Measurements from ENCODE around the gene SLC7A4.
A peak's percentile ranks its signal among the peaks of the same experiment; 100 is the strongest.
"Not testable (repeated sequence)": the region's sequence is repeated elsewhere in the genome, so short reads cannot be mapped to it uniquely, and the experiment has no call there.

SLC7A4 gene

DNA sequence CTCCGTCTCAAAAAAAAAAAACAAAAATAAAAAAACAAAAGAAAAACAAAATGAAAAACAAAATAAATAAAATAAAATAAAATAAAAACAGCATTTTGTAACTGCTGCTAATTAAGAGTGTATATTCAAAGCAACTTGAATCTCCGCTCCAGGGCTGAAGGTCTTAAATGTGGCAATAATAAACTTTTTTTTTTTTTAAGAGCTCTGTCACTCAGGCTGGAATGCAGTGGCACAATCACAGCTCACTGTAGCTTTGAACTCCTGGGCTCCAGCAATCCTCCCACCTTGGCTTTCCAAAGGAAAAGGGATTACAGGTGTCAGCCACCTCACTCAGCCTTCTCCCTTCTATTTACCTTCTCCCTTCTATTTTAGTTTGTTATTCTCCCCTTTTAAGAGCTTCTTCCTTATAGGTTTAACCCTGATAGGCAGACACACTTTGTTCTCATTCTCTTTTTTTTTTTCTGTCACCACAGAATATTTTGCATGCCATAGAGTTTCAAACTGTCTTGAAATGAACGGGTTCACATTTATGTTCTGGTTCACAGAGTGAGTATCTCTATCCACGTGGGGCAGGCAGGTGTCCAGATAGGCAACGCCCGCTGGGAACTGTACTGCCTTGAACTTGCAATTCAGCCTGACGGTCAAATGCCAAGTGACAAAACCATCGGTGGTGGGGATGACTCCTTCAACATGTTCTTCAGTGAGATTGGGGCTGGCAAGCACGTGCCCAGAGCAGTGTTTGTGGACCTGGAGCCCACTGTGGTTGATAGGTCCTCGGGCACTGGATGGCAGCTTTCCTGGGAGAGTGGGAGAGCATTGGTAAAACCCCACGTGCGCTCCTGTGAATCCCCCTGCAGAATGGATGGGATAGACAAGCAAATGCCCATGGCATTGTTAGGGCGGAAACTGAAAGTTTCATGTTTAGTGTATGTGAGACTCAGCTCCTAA lies 32.8 kb upstream of the SLC7A4 start:
- DNase-seq = no peak

DNA sequence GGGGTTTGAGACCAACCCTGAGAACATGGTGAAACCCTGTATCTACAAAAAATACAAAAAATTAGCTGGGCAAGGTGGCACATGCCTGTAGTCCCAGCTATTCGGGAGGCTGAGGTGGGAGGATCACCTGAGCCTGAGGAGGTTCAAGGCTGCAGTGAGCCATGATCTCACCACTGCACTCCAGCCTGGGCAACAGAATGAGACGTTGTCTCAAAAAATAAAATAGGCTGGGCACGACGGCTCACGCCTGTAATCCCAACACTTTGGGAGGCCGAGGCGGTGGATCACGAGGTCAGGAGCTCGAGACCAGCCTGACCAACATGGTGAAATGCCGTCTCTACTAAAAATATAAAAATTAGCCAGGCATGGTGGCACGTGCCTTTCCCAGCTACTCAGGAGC lies 32.1 kb upstream of the SLC7A4 start:
- not testable (repeated sequence) for DNase-seq

DNA sequence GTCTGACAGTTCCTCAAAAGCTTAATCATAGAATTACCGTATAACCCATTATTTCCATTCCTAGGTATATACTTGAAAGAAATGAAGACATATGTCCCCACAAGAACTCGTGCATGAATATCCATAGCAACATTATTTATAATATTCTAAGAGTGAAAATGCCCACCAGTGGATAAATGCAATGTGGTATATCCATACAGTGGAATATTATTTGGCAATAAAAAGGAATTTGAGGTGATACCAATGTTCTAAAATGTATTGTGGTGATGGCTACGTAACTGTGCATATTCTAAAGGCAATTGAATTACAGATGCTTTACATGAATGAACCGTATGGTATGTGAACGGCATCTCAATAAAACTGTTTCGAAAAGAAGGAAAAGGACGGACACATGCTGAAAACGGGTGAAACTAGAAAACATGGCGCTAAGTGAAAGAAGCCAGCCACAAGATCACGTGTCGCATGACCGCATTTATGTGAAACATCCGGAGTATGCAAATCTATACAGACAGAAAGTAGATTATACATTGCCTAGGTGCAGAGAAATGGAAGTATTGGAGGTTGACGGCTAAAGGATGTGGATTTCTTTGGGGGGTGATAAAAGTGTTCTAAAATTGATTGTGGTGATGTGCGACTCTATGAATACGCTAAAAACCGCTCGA lies 29.4 kb upstream of the SLC7A4 start:
- not testable (repeated sequence) for DNase-seq

DNA sequence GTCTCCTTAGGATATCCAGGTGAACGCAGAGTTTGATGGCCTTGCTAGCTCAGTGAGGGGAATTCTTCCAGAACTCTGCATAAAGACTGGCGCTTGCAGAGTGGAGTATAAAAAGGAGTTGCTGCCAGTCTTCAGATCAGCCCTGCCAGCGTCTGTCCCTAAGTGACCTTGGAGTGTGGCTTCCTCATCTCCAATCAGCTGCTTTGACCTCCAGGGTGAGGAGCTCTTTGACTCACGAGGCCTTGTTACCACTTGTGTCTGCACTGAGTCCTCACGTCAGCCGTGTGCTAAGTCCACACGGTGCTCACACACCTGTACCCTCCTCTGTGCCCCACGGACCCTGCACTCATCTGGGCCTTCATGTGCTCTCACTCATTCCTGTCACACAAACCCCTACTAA lies 28.0 kb upstream of the SLC7A4 start:
- not testable (repeated sequence) for DNase-seq

DNA sequence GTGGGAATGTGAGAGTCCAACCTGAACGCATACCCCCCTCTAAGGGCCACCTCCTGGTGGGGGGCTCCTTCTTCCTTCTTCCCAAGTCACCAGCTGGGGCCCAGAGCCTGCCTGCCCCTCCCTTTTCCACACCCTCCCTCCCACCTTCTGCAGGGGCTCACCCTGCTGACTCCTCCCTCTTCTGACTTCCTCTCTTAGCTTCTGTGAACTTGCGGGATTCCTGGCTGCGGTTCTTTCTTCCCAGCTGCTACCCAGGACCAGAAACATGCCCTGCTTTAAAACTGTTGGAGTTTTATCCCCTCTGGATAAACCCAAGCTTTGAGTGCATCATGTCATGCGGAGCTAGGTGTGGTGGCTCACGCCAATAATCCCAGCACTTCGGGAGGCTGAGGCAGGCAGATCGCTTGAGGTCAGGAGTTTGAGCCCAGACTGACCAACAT lies 23.5 kb upstream of the SLC7A4 start:
- DNase-seq = no peak

DNA sequence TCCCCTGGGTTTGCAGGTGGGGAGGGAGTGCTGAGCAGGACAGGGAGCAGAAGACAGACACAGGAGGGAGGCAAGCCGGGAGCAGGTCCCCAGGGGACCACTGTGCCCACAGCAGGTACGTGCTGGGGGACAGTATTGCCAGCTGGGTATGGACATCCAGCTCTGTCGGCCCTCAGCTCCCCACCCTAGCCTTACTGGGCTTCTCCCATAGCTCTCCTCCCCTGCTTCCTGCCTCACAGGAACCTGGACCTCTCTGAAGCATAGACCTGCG lies 23.1 kb upstream of the SLC7A4 start:
- DNase-seq = no peak

DNA sequence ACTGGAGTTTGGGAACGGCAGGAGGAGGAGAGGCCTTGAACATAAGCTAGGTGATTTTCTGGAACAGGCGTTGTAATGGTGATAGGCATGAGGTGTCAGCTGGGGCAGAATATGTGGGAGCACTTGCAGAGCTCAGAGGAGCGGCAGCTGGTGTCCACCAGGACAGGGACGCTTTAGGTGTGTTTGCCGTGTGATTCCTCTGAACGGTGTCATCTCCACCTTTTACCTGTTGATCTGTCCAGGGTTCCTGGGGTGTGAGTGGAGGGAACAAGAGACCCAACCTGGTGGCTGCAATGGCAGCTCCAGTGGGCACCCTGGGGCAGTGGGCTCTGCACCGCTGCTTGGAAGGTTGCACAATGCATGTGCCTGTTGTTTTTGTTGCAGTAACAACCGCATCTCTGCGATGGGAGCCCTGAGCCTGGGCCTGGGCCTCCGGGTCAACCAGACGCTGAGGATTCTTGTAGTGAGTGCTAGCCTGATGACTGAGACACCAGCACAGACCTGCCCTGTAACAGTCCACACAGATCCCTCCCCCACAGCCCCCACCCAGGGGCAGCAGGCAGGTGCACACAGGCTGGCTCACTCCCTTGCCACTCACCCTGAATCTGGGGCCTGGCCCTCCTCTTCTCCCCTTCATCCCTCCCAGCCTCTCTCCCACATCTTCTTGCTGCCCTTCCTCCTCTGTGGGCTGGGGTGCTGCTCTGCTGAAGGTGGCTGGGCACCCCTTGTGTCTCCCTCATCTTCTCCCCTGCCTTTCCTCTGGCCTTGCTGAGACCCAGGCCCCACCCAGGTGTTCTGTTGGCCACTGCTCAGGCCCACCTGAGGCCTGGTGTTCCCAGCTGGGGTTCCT lies 22.6 kb upstream of the SLC7A4 start:
- DNase-seq = no peak

DNA sequence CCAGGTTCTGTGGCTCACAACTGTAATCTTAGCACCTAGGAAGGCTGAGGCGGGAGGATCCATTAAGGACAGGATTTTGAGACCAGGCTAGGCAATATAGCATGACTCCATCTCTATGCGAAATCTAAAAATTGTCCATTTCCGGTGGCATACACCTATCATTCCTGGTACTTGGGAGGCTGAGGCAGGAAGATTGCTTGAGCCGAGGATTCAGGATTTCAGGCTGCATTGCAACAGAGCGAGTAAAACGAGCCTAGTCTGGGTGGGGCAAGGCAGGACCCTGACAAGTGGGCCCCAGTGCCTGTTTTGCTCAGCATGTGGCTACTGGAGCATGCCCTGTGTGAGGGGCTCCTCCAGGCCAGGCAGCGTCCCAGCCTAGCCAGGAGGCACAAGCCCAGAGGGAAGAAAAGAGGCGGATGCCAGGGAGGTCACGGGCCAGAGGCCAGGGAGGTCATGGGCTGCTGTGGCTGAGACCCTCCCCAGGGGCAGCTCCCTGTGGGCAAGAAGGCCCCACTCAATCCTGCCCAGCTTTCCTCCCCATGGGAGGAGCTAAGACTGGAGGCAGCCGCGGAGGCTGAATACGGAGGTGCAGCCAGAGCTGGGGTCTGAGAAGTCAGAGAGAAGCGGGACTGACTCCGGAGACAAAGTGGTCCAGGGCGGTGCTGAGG lies 21.8 kb upstream of the SLC7A4 start:
- DNase-seq = no peak

DNA sequence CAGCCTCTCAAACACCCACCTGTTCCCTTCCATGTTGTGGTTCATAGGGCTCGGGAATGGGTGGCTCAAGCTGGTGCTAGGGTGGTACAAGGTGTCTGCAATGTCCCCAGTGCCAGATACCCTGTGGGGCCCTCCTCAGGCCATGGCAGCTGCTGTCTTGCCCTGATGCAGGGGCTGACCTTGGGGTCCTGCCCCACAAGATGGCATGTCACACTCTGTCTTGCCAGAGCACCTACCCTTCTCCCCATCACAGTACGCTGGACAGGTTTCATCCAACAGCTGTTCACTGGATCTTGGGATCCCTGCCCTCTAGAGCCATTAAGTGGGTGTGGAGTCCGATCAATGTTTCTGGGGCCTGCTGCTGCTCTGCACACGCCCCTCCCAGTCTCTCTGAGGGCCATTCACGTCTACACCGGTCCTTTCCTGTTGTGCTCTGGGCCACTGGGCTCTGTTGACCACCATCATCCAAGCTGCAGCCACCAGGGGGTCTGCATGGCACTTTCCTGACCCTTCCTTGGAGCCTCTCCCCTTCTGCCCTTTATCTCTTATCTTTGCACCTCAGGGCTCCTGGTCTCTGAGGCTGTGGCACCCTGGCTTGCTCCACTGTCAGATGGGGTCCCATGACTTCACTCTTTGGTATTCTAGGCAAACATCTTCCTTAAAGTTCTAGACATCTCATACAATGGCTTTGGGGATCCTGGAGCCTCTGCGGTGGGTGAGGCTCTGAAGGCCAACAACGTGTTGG lies 20.5 kb upstream of the SLC7A4 start:
- no peak for DNase-seq

DNA sequence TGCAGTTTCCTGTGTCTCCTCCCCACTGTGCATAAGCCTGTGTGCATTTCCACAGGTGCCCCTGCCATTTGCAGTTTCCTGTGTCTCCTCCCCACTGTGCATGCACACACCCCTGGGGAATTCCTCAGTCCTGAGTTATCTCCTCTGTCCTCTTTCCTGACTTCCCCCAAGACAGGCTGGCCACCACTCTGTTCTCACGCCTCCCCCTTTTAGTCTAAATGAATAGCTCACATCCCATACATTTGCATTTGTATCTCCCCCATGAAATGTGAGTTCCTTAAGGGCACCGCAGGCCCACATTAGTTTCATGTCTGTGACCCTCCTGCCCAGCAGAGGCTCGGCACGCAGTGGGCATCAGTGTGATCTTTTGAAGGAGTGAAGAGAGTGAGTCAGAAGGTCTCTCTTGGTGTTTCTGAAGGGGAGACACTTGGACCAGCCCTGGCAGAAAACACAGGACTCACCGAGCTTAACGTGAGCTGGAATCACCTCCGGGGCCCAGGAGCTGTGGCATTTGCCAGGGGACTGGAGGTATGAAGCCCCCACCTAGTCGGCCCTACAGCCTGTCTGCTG lies 19.6 kb upstream of the SLC7A4 start:
- no peak for DNase-seq

DNA sequence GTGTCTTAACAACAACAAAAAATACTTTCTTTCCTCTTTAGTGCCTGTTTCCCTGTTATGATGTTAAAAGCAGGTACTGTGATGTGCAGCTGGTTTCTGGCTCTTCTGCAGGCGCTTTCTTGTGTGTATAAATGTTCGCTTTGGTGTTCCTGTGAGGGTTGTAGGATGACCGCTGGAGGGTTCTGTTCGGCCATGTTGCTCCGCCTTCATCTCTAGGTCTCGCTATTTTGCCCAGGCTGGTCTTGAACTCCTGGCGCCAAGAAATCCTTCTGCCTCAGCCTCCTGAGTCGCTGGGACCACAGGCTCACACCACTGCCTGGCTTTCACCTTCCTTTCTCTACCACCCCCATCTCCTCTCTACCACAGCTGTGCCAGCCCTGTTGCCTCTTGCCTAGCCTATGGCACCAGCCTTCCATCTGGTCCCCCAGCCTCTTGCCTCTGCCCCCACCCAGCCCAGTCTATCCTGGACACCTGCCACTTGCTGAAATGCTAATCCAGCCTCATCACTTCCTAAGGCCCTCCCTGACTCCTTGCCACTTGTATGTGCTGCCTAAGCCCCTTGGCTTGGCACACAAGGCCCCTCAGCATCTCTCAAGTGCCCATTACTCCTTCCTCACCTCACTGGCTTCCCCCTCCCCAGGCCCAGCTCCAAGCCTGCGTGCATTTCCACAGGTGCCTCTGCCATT lies 18.9 kb upstream of the SLC7A4 start:
- no peak for DNase-seq

DNA sequence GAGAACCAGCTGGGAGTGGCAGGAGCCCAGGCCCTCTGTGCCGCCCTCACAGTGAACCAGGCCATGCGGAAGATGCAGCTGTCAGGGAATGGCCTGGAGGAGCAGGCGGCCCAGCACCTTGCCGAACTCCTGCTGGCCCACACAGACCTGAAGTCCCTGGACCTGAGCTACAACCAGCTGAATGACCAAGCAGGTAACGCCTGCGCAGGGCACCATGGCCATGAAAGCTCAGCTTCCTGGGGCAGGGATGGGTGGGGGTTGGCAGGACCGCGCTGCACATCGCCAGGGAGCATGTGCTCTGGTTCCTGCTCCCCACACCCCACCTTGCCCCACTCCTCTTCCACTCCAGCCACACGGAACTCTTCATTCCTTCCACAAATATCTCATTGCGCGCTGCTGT lies 16.6 kb upstream of the SLC7A4 start:
- not testable (repeated sequence) for DNase-seq

DNA sequence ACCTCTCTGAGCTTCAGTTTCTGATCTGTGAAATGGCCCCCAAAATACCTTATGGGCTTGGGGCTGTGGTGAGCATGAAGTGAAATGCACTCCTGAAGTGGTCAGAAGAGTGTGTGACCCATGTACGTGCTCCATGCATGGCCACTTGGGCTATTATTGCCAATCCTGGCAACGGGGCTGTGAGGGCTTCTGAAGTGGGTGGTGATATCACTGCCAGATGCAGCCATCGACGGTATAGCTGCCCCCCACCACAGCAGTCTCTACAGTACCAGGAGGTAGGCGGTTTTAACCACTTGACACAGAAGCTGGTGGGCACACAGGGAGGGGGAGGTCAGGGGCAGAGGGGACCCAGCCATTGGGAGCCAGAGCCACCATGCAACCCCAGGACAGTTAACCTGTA lies 16.1 kb upstream of the SLC7A4 start:
- not testable (repeated sequence) for DNase-seq

DNA sequence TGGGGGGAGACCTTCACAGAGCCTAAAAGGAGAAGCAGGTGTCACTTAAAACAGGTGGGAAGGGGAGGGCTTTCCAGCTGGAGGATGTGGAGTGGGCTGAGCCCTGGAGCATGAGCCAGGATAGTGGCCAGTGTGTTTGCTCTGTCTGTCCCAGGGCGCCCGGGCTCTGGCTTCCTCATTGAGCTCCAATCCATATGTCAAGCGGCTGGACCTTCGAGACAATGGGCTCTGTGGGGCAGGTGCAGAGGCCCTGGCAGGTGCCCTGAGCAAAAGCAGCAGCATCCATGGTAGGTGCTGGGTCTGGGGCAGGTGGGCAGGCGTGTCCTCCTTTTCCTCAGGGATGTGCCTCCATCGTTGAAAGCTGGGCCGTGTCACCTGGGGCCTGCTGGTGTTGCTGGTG lies 15.4 kb upstream of the SLC7A4 start:
- DNase-seq = no peak

DNA sequence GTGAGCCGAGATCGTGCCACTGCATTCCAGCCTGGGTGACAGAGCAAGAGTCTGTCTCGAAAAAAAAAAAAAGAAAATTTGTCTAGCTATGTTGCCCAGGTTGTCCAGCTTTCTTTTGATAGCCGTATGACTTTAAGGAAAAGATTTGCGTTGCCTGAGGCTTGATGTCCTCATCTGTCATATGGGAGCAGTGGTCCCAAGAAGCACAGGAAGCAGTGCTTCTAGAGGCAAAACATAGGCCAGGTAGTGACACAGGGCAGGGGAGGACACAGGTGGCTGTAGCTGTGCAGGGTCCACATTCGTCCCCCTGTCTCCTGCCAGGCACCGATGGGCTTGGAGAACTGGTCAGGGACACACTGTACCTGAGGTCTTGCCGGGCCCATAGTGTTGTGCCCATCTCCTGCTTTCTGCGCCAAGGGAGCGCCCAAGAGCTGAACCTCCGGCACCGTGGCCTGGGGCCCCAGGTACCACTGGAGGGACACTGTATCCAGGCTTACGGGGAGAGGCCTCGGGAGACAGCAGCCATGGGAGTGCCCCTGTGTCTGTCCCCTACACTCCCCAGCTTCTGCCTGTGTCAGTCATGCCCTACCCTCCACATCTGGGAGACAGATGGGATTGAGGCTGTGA lies 14.8 kb upstream of the SLC7A4 start:
- DNase-seq = no peak

DNA sequence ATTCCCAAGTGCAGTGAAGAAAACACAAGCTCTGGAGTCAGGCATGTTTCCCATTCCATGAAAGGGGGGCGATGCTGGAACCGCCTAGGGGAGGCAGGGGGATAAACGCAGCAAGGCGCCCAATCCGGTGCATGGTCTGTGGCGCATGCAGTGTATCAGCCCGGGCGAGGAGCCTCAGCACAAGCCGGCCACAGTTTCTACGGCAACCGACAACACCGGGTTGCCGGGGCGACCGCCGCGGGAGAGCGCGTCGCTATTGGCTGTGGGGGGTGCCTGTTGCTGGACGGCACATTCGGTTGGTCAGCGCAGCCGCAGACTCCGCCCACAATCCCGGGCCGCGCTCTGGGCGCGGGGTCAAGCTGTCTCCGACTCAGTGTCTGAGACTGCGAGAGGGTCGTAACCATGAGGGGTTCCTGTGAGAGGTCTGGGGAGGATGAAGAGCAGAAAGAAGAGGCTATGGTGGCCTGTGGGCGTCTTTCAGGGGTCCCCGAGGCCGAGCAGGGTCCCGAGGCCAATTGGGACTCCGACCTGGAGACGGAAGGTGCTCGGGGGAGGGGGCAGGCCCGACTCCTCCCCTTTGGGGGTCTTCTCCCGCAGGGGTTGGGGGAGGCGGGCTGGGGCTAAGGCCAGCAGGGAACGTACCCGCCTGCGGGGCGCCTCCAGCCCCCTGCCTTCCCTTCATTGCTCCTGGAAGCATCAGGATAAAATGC lies 13.4 kb upstream of the SLC7A4 start, which contains the start of gene LRRC74B:
Gene LRRC74B, plus strand, starts transcription at position 362 of the 710 bp plus-strand sequence. Its CDS starts 41 bp downstream, at position 403.
- peak; percentile 87 to 95 for DNase-seq

DNA sequence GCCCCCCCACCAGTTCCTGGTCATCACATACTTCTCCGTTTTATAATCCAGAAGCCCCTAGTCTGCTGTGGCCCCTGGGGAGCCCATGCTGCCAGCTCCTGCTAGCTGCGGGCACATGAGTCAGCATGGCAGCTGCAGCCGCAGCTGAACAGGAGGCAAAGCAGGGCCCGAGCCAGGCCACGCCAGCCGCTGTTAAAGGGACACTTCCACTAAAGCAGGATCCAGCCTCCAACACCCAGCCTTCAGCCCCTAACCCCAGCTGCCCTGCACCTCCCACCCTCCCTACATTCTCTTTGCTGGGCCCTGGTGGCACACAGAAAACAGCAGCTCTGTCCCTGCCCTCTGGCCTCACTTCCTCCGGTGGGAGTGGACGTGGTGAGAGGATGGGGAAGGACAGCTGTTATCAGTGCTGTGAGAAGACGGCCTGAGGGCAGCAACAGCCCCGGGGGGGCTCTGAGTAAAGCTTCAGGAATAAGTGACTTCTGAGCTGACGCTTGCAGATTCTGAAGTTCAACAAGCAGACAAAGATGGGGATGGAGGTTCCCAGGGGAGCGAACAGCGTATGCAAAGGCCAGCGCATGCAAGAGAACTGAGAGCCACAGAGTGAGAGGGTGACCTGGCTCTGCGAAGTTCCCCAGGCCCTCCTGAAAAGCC lies 12.7 kb upstream of the SLC7A4 start:
- peak in 1 of 2 experiments; percentile 65 for DNase-seq

DNA sequence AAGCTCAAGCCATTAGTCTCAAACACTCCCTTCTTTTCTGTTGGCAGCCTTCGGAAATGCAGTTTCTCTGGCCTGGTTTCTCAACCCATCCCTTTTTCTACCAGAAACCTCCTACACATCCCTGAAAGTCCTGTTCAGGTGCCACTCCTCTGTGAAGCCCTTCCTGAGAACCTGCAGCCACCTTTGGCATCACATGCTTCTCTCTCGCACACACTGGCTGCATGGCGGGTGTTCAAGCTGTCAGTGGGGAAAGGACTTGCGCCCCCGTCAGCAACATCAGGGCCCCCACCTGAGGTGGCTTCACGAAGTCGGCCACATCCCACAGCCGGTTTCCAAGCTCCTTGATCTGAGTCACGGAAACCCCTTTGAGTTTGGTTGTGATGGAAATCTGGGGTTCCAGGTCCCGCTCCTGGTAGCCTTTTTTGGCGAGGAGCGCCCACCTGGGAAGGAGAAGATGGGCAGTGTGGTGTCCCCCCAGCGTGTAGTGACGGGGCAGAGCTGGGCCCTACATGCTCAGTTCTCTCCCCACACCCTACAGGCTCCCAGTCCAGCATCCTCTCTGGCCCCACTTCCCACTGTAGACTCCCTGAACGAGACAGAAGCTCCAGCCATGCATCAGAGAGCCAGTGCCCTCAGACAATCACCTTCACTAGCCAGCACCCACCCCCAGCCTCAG lies 11.6 kb upstream of the SLC7A4 start:
- DNase-seq = no peak
